HEK293T (cell line): ENCODE data around the gene PILRB.
"Not testable (repeated sequence)": the region's sequence is repeated elsewhere in the genome, so short reads cannot be mapped to it uniquely, and the experiment has no call there.

Source experiments
- CTCF ChIA-PET: fragments of 350-600 bp; formaldehyde crosslinking; extraction: SDS; loops from one replicate; lab custom pipeline; 2021; ENCODE audit warnings: antibody characterized with exemption, inconsistent platforms; lab: Yijun Ruan, JAX
- POLR2A ChIA-PET: fragments of 350-600 bp; formaldehyde crosslinking; extraction: SDS; loops from one replicate; lab custom pipeline; 2020; ENCODE audit warnings: antibody characterized with exemption, inconsistent platforms; lab: Yijun Ruan, JAX
- DNase-seq: peaks from one replicate; pipeline ENCODE4 v3.0.0; 2012; ENCODE audit warnings: mixed read lengths; ENCODE audit errors: extremely low spot score
- ARNT ChIP-seq: fragments of 450-650 bp; IDR thresholded peaks from 2 replicates; pipeline ENCODE4 v1.6.1; 2017; ENCODE audit warnings: mild to moderate bottlenecking
- BHLHE40 ChIP-seq: fragments of 450-650 bp; IDR thresholded peaks from 2 replicates; pipeline ENCODE4 v1.6.1; 2016; ENCODE audit warnings: mild to moderate bottlenecking, moderate library complexity, borderline replicate concordance
- CTBP1 ChIP-seq: fragments of 450-650 bp; IDR thresholded peaks from 2 replicates; pipeline ENCODE4 v1.6.1; 2016; ENCODE audit warnings: borderline replicate concordance
- ELF4 ChIP-seq: fragments of 450-650 bp; IDR thresholded peaks from 2 replicates; pipeline ENCODE4 v1.6.1; 2017; ENCODE audit warnings: antibody characterized with exemption
- FOXA1 ChIP-seq: fragments of 450-650 bp; IDR thresholded peaks from 2 replicates; pipeline ENCODE4 v1.6.1; 2016; ENCODE audit warnings: mild to moderate bottlenecking
- FOXK2 ChIP-seq: fragments of 450-650 bp; IDR thresholded peaks from 2 replicates; pipeline ENCODE4 v1.6.1; 2016; ENCODE audit warnings: mild to moderate bottlenecking
- FOXM1 ChIP-seq: fragments of 450-650 bp; IDR thresholded peaks from 2 replicates; pipeline ENCODE4 v1.6.1; 2017; ENCODE audit warnings: mild to moderate bottlenecking, borderline replicate concordance
- HDGF ChIP-seq: fragments of 450-650 bp; IDR thresholded peaks from 2 replicates; pipeline ENCODE4 v1.6.1; 2017; ENCODE audit warnings: antibody characterized with exemption, borderline replicate concordance
- L3MBTL2 ChIP-seq: fragments of 450-650 bp; conservative IDR thresholded peaks from 2 replicates; pipeline ENCODE4 v1.6.1; 2016; ENCODE audit warnings: mild to moderate bottlenecking
- LEF1 ChIP-seq: fragments of 450-650 bp; IDR thresholded peaks from 2 replicates; pipeline ENCODE4 v1.6.1; 2017; ENCODE audit warnings: mild to moderate bottlenecking, borderline replicate concordance
- NFRKB ChIP-seq: fragments of 450-650 bp; IDR thresholded peaks from 2 replicates; pipeline ENCODE4 v1.6.1; 2016; ENCODE audit warnings: mild to moderate bottlenecking, moderate library complexity
- PKNOX1 ChIP-seq: fragments of 450-650 bp; IDR thresholded peaks from 2 replicates; pipeline ENCODE4 v1.6.1; 2016
- SP1 ChIP-seq: fragments of 450-650 bp; IDR thresholded peaks from 2 replicates; pipeline ENCODE4 v1.6.1; 2017
- SUZ12 ChIP-seq: fragments of 450-650 bp; IDR thresholded peaks from 2 replicates; pipeline ENCODE4 v1.6.1; 2016; ENCODE audit warnings: mild to moderate bottlenecking
- TARDBP ChIP-seq: fragments of 450-650 bp; IDR thresholded peaks from 2 replicates; pipeline ENCODE4 v1.6.1; 2016
- ZNF384 ChIP-seq: fragments of 450-650 bp; IDR thresholded peaks from 2 replicates; pipeline ENCODE4 v1.6.1; 2016

PILRB gene

GRCh38 chr7:100372256-100372655 lies 14.3 kb downstream of the PILRB start:
- no peak for DNase-seq
- TF ChIP-seq HDGF (no peak), FOXA1 (no peak), SUZ12 (no peak), CTBP1 (no peak), ELF4 (no peak), ZNF384 (no peak), FOXM1 (no peak), TARDBP (no peak), SP1 (no peak), NFRKB (no peak), ARNT (no peak), FOXK2 (no peak), L3MBTL2 (no peak), LEF1 (no peak), BHLHE40 (no peak)
- CTCF ChIA-PET: interaction anchor here (0.8 kb wide), 1 partner anchor 35 kb away, joined by 3 read pairs; no protein-coding TSS in a partner anchor
- POLR2A ChIA-PET: no interaction called here

DNA sequence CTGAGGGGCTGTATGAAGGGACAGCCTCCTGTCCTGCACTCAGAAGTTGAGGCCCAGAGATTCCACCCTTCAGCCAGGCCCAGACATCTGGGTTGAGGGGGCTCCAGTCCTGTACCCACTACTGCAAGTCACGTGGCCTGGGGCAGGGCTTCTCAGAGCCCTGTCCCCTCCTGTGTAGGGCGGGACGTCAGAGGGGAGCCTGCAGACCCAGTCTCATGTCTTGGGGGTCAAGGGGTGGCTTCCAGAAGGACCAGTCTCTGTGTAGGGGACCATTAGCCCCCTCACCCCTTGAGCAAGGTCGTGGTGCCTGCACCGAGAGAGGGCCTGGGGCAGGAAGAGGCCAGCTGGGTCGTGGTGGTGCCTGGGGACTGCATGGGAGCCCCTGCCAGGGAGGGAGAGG lies 14.8 kb downstream of the PILRB start:
- TF ChIP-seq FOXK2: no peak
- no peak for DNase-seq
- CTCF ChIA-PET: no interaction called here
- POLR2A ChIA-PET: no interaction called here

DNA sequence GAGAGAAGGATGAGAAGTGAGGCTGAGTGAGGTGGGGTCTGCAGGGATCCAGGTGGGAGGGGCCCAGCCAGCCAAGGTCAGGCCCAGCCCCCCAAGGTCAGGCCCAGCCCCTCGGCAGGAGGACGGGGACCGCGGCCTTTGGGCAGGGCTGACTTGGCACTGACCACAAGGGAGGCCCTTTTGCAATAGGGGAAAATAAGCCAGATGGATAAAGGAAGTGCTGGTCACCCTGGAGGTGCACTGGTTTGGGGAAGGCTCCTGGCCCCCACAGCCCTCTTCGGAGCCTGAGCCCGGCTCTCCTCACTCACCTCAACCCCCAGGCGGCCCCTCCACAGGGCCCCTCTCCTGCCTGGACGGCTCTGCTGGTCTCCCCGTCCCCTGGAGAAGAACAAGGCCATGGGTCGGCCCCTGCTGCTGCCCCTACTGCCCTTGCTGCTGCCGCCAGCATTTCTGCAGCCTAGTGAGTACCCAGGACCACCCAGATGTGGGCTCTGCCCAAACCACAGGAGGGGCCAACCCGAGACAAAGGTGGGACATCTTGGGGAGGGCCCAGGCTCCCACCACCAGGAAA lies 15.4 kb downstream of the PILRB start, which contains the start of gene PILRA:
Gene PILRA (plus strand): TSS at position 227 of the 571 bp plus-strand sequence. CDS start 170 bp downstream, at position 397.
- no peak for DNase-seq
- POLR2A ChIA-PET: no interaction called here
- CTCF ChIA-PET: interaction anchor here (2.5 kb wide), 1 partner anchor 34 kb away, joined by 7 read pairs; no protein-coding TSS in a partner anchor
- TF ChIP-seq PKNOX1 (no peak), FOXM1 (no peak), L3MBTL2 (no peak)

- CTCF ChIA-PET: interaction anchor here (2.5 kb wide), 1 partner anchor 33 kb away, joined by 7 read pairs; no protein-coding TSS in a partner anchor
- POLR2A ChIA-PET: not testable (repeated sequence)
These were observed 16.1 kb downstream of the PILRB start for GRCh38 chr7:100373870-100374598.

DNA sequence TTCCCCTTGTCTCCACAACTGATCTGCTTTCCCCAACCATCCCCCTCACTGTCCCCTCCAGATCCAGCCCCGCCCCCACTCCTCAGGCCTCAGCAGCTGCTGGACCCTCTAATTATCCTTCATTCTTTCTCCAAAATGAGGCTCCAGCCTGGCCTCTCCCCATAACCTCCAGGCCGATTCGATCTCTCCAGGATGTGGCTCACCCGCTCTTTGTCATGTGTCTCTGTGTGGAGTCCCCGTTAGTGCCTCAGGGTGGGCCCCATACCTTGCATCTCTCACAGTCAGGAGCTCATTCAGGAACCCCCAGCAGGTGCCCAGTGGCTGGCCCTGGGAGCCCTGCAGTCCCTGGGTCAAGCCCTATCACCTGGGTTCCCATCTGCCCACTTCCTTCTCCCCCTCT lies 16.7 kb downstream of the PILRB start:
- TF ChIP-seq FOXK2 (no peak), ZNF384 (no peak), SP1 (no peak), ELF4 (no peak), BHLHE40 (no peak), ARNT (no peak), PKNOX1 (no peak), SUZ12 (no peak), NFRKB (no peak), FOXM1 (no peak), L3MBTL2 (no peak), TARDBP (no peak), CTBP1 (no peak), LEF1 (no peak), HDGF (no peak), FOXA1 (no peak)
- ChIA-PET CTCF (interaction anchor here (2.5 kb wide), 1 partner anchor 33 kb away, joined by 7 read pairs; no protein-coding TSS in a partner anchor), POLR2A (no interaction called here)
- no peak for DNase-seq

More at GRCh38 chr7:100373870-100374598, 16.1 kb downstream of the PILRB start:
- DNase-seq: not testable (repeated sequence)

- no peak for DNase-seq
- ChIA-PET POLR2A (no interaction called here), CTCF (interaction anchor here (2.5 kb wide), 1 partner anchor 31 kb away, joined by 7 read pairs; no protein-coding TSS in a partner anchor)
- TF ChIP-seq FOXK2 (no peak), BHLHE40 (no peak), L3MBTL2 (no peak), CTBP1 (no peak), SUZ12 (no peak), ZNF384 (no peak)
These were observed 18.1 kb downstream of the PILRB start for GRCh38 chr7:100376066-100376465.

- POLR2A ChIA-PET: no interaction called here
- CTCF ChIA-PET: no interaction called here
- TF ChIP-seq FOXK2 (no peak), BHLHE40 (no peak), FOXA1 (no peak), CTBP1 (no peak), ZNF384 (no peak), TARDBP (no peak), NFRKB (no peak), ELF4 (no peak), ARNT (no peak), HDGF (no peak), PKNOX1 (no peak; the same call in 1 of the 2 replicates), LEF1 (no peak), L3MBTL2 (no peak), FOXM1 (no peak), SUZ12 (no peak), SP1 (no peak)
These were observed 20.3 kb downstream of the PILRB start for GRCh38 chr7:100378114-100378755.

More at GRCh38 chr7:100378114-100378755, 20.3 kb downstream of the PILRB start:
- DNase-seq: no peak
